HG02571 (cell line): ENCODE results near the gene SPARCL1.
A peak's percentile ranks its signal among the peaks of the same experiment; 100 is the strongest.
"Not testable (repeated sequence)": the region's sequence is repeated elsewhere in the genome, so short reads cannot be mapped to it uniquely, and the experiment has no call there.

ENCODE experiments used
- ATAC-seq: cut with Tn5 transposase; IDR thresholded peaks from one replicate; pipeline ENCODE4 v1.9.1; 2021; ENCODE audit warnings: mild to moderate bottlenecking, moderate library complexity; ENCODE audit not compliant: unreplicated experiment

Gene SPARCL1

GRCh38 chr4:87502580-87503238 is 26.5 kb downstream of the SPARCL1 start:
- ATAC-seq = no peak

GRCh38 chr4:87500092-87500462 is 29.1 kb downstream of the SPARCL1 start:
- peak; percentile 32 for ATAC-seq

- peak; percentile 82 for ATAC-seq
These were observed 29.6 kb downstream of the SPARCL1 start for GRCh38 chr4:87499403-87500091.

GRCh38 chr4:87498446-87498900 is 30.7 kb downstream of the SPARCL1 start:
- ATAC-seq = peak; percentile 40

- no peak for ATAC-seq
These were observed 31.6 kb downstream of the SPARCL1 start for GRCh38 chr4:87497578-87497977.

- no peak for ATAC-seq
These were observed 32.0 kb downstream of the SPARCL1 start for GRCh38 chr4:87497159-87497558.

GRCh38 chr4:87493115-87493514 is 36.1 kb downstream of the SPARCL1 start:
- ATAC-seq = no peak

GRCh38 chr4:87491851-87492250 is 37.3 kb downstream of the SPARCL1 start:
- not testable (repeated sequence) for ATAC-seq

- no peak for ATAC-seq
These were observed 37.7 kb downstream of the SPARCL1 start for GRCh38 chr4:87491436-87491835.

- no peak for ATAC-seq
These were observed 38.4 kb downstream of the SPARCL1 start for GRCh38 chr4:87490664-87491369.

GRCh38 chr4:87489678-87490077 is 39.5 kb downstream of the SPARCL1 start:
- no peak for ATAC-seq

GRCh38 chr4:87488666-87489065 is 40.5 kb downstream of the SPARCL1 start:
- ATAC-seq = not testable (repeated sequence)

GRCh38 chr4:87483247-87483646 is 45.9 kb downstream of the SPARCL1 start:
- ATAC-seq = not testable (repeated sequence)

- no peak for ATAC-seq
These were observed 47.8 kb downstream of the SPARCL1 start for GRCh38 chr4:87481377-87481776.

GRCh38 chr4:87478732-87479250 is 50.4 kb downstream of the SPARCL1 start:
- ATAC-seq = no peak

- no peak for ATAC-seq
These were observed 52.2 kb downstream of the SPARCL1 start for GRCh38 chr4:87476934-87477333.

GRCh38 chr4:87469390-87469789 is 59.8 kb downstream of the SPARCL1 start:
- no peak for ATAC-seq

GRCh38 chr4:87465739-87466366 is 63.3 kb downstream of the SPARCL1 start:
- ATAC-seq = no peak

GRCh38 chr4:87462102-87462501 is 67.1 kb downstream of the SPARCL1 start:
- no peak for ATAC-seq

- ATAC-seq = no peak
These were observed 67.9 kb downstream of the SPARCL1 start for GRCh38 chr4:87461281-87461700.

GRCh38 chr4:87458913-87459312 is 70.3 kb downstream of the SPARCL1 start:
- ATAC-seq = no peak
